GM18868 (cell line): ENCODE data around the gene KCNN2.
A peak's percentile ranks its signal among the peaks of the same experiment; 100 is the strongest.

Experiments used
- ATAC-seq: cut with Tn5 transposase; IDR thresholded peaks from one replicate; pipeline ENCODE4 v1.9.1; 2021; ENCODE audit warnings: mild to moderate bottlenecking, moderate library complexity; ENCODE audit not compliant: unreplicated experiment

The KCNN2 gene

GRCh38 chr5:114361724-114362196 lies at the start of gene KCNN2:
Gene KCNN2 (plus strand): TSS chr5:114362070. CDS start chr5:114362140, 70 bp downstream.
- peak; percentile 80 for ATAC-seq

DNA sequence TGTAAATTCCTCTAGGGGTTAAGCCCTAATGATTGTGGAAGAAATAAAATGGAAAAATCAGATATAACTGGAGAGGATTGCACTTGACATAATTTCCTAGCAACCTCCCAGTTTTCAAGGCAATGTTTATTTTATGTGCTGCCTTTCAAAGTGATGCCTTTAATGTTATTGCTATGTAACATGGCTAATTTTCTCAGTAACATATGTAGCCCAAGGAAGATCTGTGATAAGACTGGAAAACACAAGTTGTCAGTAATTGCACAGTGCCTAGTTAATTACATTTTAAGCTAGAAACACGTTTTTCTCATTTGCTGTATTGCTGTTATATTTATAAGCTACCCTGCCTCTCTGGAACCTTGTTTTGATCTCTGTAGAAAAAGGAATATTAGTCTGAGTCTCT lies 49.2 kb upstream of the KCNN2 start:
- ATAC-seq = no peak

DNA sequence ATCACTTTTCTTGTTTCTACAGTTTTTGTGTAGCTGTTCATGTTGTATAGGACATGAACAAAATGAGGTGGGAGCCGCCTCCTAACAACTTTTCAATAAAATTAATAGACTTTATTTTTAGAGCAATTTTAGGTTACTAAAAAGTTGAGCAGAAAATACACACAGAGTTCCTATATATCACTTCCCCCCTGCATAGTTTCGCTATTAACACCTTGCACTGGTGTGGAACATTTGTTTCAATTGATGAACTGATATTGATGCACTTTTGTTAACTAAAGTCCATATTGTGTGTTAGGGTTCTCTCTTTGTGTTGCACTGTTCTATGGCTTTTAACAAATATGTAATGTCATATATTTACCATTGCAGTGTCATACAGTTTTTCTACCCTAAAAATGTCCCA lies 47.8 kb upstream of the KCNN2 start:
- peak; percentile 75 for ATAC-seq

DNA sequence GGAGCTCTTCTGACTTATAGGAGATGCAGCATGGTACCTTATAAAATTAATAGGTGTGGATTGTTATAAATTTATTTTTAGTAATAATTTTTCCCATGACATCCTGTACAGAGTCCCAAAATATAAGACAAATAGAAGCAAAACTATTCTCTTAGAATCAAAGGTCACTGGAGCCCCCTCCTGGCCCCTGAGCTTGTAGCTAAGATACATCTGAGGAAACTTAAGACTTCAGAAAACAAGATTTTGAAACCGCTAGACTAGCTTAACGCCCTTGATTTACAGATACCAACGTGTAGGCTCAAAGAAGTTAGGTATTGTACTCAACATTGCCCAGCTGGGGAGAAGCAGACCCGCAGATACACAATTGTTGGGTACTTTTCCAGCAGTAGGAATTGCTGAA lies 45.7 kb upstream of the KCNN2 start:
- no peak for ATAC-seq

DNA sequence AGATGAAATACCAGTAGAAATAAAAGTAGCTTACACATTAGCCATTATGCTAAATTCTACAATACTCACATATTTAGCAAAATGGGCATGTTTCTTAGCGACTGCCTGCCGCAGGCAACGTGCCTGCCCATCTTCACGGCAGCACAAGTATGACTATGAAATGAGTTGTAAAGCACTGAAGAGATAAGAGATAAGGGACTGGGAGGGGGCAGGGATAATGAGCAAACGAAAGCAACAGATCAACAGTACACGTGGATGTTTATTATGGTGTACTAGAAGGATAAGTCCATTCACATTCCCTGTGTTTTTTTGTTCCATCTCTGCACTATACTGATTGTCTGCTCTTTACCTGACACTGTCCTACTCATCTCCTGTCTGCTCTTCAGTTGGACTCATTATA lies 44.1 kb upstream of the KCNN2 start:
- no peak for ATAC-seq

DNA sequence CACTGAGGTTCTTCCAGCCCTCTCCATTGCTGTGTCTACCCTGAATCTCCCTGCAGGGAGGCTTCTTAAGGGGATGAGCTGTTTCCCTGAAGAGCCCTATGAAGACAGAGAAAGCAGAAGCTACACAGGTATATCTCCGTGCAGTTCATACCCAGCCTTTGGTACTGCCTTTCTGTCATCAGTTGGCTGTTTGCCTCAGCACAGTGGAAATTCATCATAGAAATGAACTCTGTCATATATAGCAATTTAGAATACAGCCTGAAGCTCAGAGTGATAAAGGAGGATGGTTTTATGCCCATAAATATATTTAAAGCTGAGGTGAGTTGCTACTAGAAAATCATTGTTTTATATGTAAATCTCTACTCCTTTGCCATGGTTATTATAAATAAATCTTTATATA lies 42.6 kb upstream of the KCNN2 start:
- ATAC-seq = no peak

- no peak for ATAC-seq
These were observed 42.0 kb upstream of the KCNN2 start for GRCh38 chr5:114319821-114320220.

- no peak for ATAC-seq
These were observed 37.6 kb upstream of the KCNN2 start for GRCh38 chr5:114324282-114324681.

GRCh38 chr5:114325541-114325940 lies 36.3 kb upstream of the KCNN2 start:
- peak; percentile 59 for ATAC-seq

- ATAC-seq = no peak
These were observed 34.4 kb upstream of the KCNN2 start for GRCh38 chr5:114327474-114327873.

DNA sequence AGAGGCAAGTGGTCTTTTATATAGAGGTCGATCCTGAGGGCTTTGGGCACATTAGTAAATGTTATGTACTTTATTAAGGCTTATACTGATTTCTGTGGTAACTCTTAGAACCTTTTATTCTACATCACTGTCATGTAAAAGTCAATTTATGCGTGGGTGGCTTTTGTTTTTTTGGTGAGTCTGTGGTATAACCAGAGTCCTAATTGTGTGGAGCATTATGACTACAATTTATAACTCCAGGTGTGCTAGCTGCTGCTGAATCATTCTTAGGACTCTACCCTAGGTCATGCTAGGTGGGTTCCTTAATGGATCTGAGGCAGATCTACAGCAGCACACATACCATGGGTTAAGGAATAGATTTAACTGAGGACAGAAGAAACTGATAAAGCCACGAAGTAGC lies 33.9 kb upstream of the KCNN2 start:
- peak; percentile 64 for ATAC-seq

DNA sequence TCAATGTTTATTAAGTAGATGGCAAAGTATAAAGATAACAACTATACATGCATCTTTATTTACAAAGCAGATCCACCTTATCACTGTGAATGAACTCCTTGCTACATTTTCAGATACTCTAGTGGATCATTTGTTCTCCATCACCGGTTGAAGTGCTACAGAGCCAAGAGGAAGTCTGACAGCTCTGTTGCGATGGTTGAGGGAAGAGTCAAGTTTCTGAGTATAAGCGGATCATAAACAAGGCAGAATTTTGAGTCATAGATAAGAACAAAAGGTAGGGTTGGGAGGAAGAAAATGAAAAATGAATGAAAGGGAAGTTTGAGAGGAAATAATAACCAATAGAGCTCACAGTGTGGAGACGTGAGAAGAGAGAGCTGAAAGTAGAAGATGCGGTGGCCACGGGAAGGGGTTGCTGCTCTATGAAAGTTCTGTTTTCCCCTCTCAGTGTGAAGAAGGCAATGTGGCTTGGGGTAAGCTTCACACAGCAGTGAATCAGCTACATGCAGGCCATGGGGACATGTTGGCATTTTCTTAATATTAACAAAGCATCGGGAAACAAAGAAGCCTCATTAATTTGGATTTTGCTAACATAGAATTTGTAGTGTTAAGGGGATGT lies 30.8 kb upstream of the KCNN2 start:
- no peak for ATAC-seq

- no peak for ATAC-seq
These were observed 29.4 kb upstream of the KCNN2 start for GRCh38 chr5:114332493-114332892.

DNA sequence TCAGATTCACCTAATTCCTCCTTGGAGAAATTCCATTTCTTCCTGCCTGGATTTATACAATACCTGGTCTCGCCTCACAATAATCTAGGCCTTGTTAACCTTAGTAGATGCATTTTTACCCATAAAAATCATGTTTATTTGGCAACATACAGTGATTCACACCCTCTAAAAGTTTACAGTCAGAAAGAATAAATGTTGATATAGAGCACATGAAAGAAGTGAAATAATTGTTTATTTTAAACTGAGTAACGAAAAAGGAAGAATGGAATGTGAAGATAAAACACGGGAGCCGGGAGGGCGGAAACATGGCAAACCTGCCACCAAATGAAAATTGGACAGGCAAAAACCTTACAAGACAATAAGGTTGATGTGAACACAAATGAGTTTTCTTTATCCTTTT lies 28.9 kb upstream of the KCNN2 start:
- ATAC-seq = no peak

- ATAC-seq = no peak
These were observed 26.5 kb upstream of the KCNN2 start for GRCh38 chr5:114335391-114335790.

- ATAC-seq = no peak
These were observed 22.8 kb upstream of the KCNN2 start for GRCh38 chr5:114339108-114339507.

DNA sequence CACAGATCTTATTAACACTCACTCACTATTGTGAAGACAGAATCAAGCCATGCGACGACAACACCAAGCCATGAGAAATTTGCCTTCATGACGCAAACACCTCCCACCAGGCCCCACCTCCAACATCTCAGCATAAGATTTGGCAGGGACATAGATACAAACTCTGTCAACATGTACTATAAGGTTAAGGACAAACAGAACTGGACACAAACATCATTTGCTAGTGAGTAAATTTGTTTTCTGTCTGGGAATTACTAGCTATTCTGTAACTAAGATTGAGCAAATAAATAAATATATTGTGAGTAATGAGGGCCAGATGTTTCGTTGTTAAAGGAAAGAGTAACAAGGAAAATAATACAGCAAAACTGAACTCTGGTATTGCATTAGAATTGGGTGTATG lies 15.7 kb upstream of the KCNN2 start:
- ATAC-seq = no peak

- ATAC-seq = no peak
These were observed 6.6 kb upstream of the KCNN2 start for GRCh38 chr5:114355086-114355830.

DNA sequence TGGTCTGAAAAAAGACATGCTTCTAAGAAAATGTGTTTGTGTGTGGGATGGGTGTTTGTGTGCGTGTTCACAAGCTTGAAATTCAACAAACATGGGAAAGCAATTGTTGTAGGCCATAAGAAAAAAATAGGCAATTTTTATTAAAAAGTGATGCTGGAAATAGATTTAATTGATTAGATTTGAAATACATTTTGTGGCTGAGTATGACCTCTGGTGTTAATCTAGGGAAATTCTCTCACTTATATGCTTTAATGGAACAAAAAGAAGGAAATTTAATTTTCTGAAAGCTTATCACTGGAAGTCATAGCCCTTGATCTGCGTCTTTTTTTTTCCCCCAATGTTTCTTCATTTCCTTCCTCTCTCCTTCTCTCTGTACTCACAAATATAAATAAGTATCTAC lies 3.5 kb upstream of the KCNN2 start:
- no peak for ATAC-seq

DNA sequence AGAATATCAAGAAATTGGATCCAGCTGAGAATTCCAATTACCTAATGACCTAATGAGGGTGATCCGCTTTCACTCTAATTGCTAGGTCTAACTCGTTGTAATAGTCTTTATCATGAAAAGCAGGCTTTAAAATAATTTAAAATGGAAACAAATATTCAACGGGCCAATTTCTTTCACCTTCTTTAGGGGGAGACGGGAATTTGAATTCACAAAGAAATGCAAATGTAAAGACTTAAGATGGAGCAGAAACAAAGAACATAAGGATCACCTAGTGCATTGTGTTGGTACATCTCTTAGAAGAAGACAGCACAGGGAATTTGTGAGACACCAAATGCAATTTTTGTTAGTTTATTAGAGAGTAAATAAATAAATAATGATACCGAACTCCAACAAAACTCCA lies 1.5 kb upstream of the KCNN2 start:
- no peak for ATAC-seq

- peak; percentile 63 for ATAC-seq
These were observed 800 bp upstream of the KCNN2 start for GRCh38 chr5:114360816-114361723.
